ENCODE data around the gene LRP11. TPM values are rescaled to one million over a fixed set of nuclear protein-coding genes. Genes with fewer than 3 reads are reported as not detected.

The LRP11 gene
- total and polyA plus RNA-seq, 2 of the 13 experiments (the other 11 are each of a cell fraction or from before 2014, with no cell fraction given) = 32.4 to 48.9 TPM

- peaks cover 21 to 79% of the 10 kb centered on the region in 2 experiments; a peak in 4 of 5 replicates for H3K36me3 ChIP-seq (replicated peaks in 1 of 2; ENCODE audit: control insufficient read depth in 1 of 2, insufficient read depth in 2 of 2, low read length in 2 of 2)
- POLR2A ChIA-PET = no interaction called here
Observed at GRCh38 chr6:149779644-149779963, 84.6 kb downstream of the LRP11 start.

GRCh38 chr6:149777624-149778023 is 86.5 kb downstream of the LRP11 start:
- H3K9ac ChIP-seq (ENCODE audit: insufficient read depth, low read depth, low read length) = no peak overlapping the region
- no peak overlapping the region for H3K4me2 ChIP-seq (ENCODE audit: low read depth, low read length)
- no peaks in the 10 kb centered on the region for H3K27me3 ChIP-seq (ENCODE audit: control insufficient read depth in 1 of 2, insufficient read depth in 2 of 2, low read length in 2 of 2)
- DNase-seq (ENCODE audit: low spot score) = no peak
- no peaks in the 10 kb centered on the region for H3K79me2 ChIP-seq (ENCODE audit: insufficient read depth, low read length)
- intact Hi-C loops (cut with micrococcal nuclease; ENCODE audit: unreplicated experiment) = no loop called here
- H3K36me3 ChIP-seq (replicated peaks in 1 of 2; ENCODE audit: control insufficient read depth in 1 of 2, insufficient read depth in 2 of 2, low read length in 2 of 2) = peaks cover 16 to 73% of the 10 kb centered on the region in 2 experiments; a peak in 4 of 5 replicates
- no peak overlapping the region for H3K27ac ChIP-seq (ENCODE audit: extremely low read length, insufficient read depth, low read length)
- H3K4me1 ChIP-seq (ENCODE audit: insufficient read depth, low read length) = no peaks in the 10 kb centered on the region
- no peak overlapping the region for H3K4me3 ChIP-seq (replicated peaks in 1 of 3; ENCODE audit: insufficient read depth in 1 of 3, low read depth in 2 of 3, low read length in 3 of 3)
- CTCF ChIA-PET (ENCODE audit: low intra/inter-chr PET ratio, low total read pairs) = no interaction called here
- no peaks in the 10 kb centered on the region for H3K9me3 ChIP-seq (ENCODE audit: low read length)
- WGBS (ENCODE audit: low lambda C conversion rate) = 91% methylated on average over 1 of the region's 1 CpG
- in situ Hi-C loops (cut with HindIII; ENCODE audit: extremely low pct_ligation_motif_present, low pct_unique_long_range_greater_than_20kb) = no loop called here
- ATAC-seq = no peak
- POLR2A ChIA-PET = no interaction called here
- no peak for FAIRE-seq
- H2AFZ ChIP-seq (ENCODE audit: low read length) = no peak overlapping the region
- no peaks in the 10 kb centered on the region for H4K20me1 ChIP-seq (ENCODE audit: insufficient read depth, low read length)
- BruUV-seq (replicated peaks) = no TSS peak
- TF ChIP-seq TOPORS (CRISPR knock-in tag; IDR thresholded peaks at IDR 0.05) (no peak), EZH2 (conservative IDR thresholded peaks at IDR 0.05; ENCODE audit: low read depth, low read length) (no peak), IKZF5 (CRISPR knock-in tag; IDR thresholded peaks at IDR 0.05) (no peak), BCL6 (CRISPR knock-in tag; IDR thresholded peaks at IDR 0.05) (no peak), RCOR2 (CRISPR knock-in tag; IDR thresholded peaks at IDR 0.05) (no peak), MTF1 (CRISPR knock-in tag; IDR thresholded peaks at IDR 0.05) (no peak), ZBTB37 (CRISPR knock-in tag; IDR thresholded peaks at IDR 0.05) (no peak), SOX13 (IDR thresholded peaks at IDR 0.05) (no peak), SOX13 (CRISPR knock-in tag; conservative IDR thresholded peaks at IDR 0.05 in 1 of 2, IDR thresholded peaks at IDR 0.05 in 1 of 2) (no peak), HOXA3 (CRISPR knock-in tag; IDR thresholded peaks at IDR 0.05) (no peak), HNRNPL (IDR thresholded peaks at IDR 0.05; ENCODE audit: low read depth, low read length) (no peak), ZFP62 (CRISPR knock-in tag; IDR thresholded peaks at IDR 0.05) (no peak), RXRA (CRISPR knock-in tag; IDR thresholded peaks at IDR 0.05) (no peak), ZFP1 (CRISPR knock-in tag; IDR thresholded peaks at IDR 0.05) (no peak), ZBTB26 (CRISPR knock-in tag; IDR thresholded peaks at IDR 0.05; ENCODE audit: borderline replicate concordance) (no peak)

More at GRCh38 chr6:149779644-149779963, 84.6 kb downstream of the LRP11 start:
- in situ Hi-C loops (cut with HindIII; ENCODE audit: extremely low pct_ligation_motif_present, low pct_unique_long_range_greater_than_20kb) (no loop called here), intact Hi-C loops (cut with micrococcal nuclease; ENCODE audit: unreplicated experiment) (no loop called here)
- FAIRE-seq = no peak
- no peak overlapping the region for H3K4me2 ChIP-seq (ENCODE audit: low read depth, low read length)
- no peak overlapping the region for H2AFZ ChIP-seq (ENCODE audit: low read length)
- H3K79me2 ChIP-seq (ENCODE audit: insufficient read depth, low read length) = no peaks in the 10 kb centered on the region
- CTCF ChIA-PET (ENCODE audit: low intra/inter-chr PET ratio, low total read pairs) = no interaction called here
- ATAC-seq = no peak
- DNase-seq (ENCODE audit: low spot score) = no peak
- H3K4me3 ChIP-seq (replicated peaks in 1 of 3; ENCODE audit: insufficient read depth in 1 of 3, low read depth in 2 of 3, low read length in 3 of 3) = no peak overlapping the region
- BruUV-seq (replicated peaks) = no TSS peak
- H3K27me3 ChIP-seq (ENCODE audit: control insufficient read depth in 1 of 2, insufficient read depth in 2 of 2, low read length in 2 of 2) = no peaks in the 10 kb centered on the region
- H3K4me1 ChIP-seq (ENCODE audit: insufficient read depth, low read length) = no peaks in the 10 kb centered on the region
- TF ChIP-seq CBX1 (IDR thresholded peaks at IDR 0.05; ENCODE audit: low read depth) (no peak), JARID2 (CRISPR knock-in tag; IDR thresholded peaks at IDR 0.05; ENCODE audit: insufficient replicate concordance) (no peak), SNAI1 (CRISPR knock-in tag; IDR thresholded peaks at IDR 0.05; ENCODE audit: borderline replicate concordance) (no peak), DDIT3 (CRISPR knock-in tag; IDR thresholded peaks at IDR 0.05) (no peak), CCDC6 (CRISPR knock-in tag; IDR thresholded peaks at IDR 0.05) (no peak), ZNF124 (CRISPR knock-in tag; IDR thresholded peaks at IDR 0.05) (no peak)
- no peaks in the 10 kb centered on the region for H3K9me3 ChIP-seq (ENCODE audit: low read length)
- no peak overlapping the region for H3K9ac ChIP-seq (ENCODE audit: insufficient read depth, low read depth, low read length)
- H3K27ac ChIP-seq (ENCODE audit: extremely low read length, insufficient read depth, low read length) = no peak overlapping the region
- WGBS (ENCODE audit: low lambda C conversion rate) = 96% methylated on average over 2 of the region's 2 CpGs
- no peaks in the 10 kb centered on the region for H4K20me1 ChIP-seq (ENCODE audit: insufficient read depth, low read length)
